Cortex of kidney (tissue), 1 donor: ENCODE data around the gene COL4A6.
"Not testable (repeated sequence)": the region's sequence is repeated elsewhere in the genome, so short reads cannot be mapped to it uniquely, and the experiment has no call there.

ENCODE experiments used
- DNase-seq: peaks from one replicate; lab custom pipeline; 2025; lab: John Stamatoyannopoulos, UW

COL4A6 gene

GRCh38 chrX:108438110-108438623, at the start of gene COL4A6:
Gene COL4A6 (minus strand): TSS chrX:108438422. CDS start chrX:108438196, 226 bp downstream.
- no peak for DNase-seq

GRCh38 chrX:108485960-108486359, 47.7 kb upstream of the COL4A6 start:
- DNase-seq = no peak

DNA sequence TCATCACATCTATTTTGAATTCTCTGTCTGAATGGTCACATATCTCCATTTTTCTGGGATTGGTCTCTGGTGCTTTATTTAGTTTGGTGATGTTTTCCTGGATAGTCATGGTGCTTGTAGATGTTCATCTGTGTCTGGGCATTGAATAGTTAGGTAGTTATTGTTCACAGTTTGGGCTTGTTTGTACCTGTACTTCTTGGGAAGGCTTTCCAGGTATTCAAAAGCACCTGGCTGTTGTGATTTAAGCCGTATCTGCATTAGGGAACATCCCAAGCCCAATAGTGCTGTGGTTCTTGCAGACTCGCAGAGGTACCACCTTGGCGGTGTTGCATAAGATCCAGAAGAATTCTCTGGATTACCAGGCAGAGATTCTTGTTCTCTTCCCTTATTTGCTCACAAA, 46.0 kb upstream of the COL4A6 start:
- no peak for DNase-seq

GRCh38 chrX:108481528-108481927, 43.3 kb upstream of the COL4A6 start:
- not testable (repeated sequence) for DNase-seq

DNA sequence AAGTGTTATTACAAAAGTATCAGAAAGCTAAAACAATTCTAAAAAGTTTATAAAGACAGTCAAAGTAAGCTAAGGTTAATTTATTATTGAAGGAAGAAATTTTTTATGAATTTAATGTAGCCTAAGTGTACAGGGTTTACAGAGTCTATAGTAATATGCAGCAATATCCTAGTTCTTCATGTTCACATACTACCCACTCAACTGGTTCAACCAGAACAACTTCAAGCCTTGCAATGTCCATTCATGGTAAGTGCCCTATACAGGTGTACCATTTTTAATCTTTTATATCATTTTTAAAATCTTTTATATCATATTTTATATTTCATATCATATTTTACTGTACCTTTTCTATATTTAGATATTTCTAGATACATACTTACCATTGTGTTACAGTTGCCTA, 35.8 kb upstream of the COL4A6 start:
- no peak for DNase-seq

DNA sequence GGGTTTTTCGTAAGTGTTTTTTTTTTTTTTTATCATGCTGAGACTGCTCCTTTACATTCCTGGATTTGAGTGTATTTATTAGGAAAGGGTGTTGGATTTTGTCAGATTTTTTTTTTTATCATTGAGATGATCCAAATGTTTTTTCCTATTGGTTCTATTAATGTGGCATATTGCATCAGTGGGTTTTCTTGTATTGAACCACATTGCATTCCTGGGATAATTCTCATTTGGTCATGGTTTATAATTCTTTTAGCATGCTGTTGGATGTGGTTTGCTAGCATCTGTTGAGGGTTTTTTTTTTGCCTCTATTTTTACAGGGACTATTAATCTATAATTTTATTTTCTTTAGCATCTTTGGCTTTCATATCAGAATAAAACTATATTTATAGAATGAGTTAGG, 30.3 kb upstream of the COL4A6 start:
- DNase-seq = no peak

- DNase-seq = no peak
Measured at GRCh38 chrX:108464604-108465003, 26.4 kb upstream of the COL4A6 start.

- no peak for DNase-seq
Measured at GRCh38 chrX:108456971-108457477, 18.8 kb upstream of the COL4A6 start.

- DNase-seq = no peak
Measured at GRCh38 chrX:108453841-108454240, 15.6 kb upstream of the COL4A6 start.

GRCh38 chrX:108447303-108447702, 9.1 kb upstream of the COL4A6 start:
- DNase-seq = no peak

- DNase-seq = no peak
Measured at GRCh38 chrX:108442901-108443464, 4.8 kb upstream of the COL4A6 start.

- no peak for DNase-seq
Measured at GRCh38 chrX:108439961-108440696, 1.9 kb upstream of the COL4A6 start.

DNA sequence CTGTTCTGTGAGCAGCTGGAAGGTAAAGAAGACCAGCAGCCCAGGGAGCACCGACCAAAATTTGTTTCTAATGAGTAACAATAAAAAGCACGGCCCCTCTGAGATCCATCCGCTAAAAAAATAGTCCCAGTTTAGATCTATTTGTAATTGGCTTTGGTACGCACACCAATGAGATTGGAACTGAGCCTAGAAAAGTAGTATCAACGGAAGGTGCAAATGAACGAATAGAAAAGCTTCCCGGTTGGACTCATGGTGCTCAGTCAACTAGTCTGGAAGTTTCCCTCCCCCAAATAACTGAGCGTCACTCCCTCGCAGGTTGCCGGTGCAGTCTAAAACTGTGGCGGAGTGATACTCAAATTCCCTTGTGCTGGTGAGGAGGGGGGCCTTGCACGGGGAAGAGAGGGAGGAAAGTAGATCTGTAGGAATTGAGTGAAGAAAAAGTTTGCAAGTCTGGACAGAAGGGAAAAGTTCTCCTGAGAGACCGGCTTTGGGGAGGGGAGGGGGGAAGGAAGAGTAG, 1.3 kb upstream of the COL4A6 start, which contains the start of gene COL4A5:
TSS of gene COL4A5 (plus strand) at position 413 of the 517 bp plus-strand sequence. CDS start 288 bp downstream, outside the sequence.
- no peak for DNase-seq

GRCh38 chrX:108437349-108438109, 693 bp downstream of the COL4A6 start:
- DNase-seq = no peak

DNA sequence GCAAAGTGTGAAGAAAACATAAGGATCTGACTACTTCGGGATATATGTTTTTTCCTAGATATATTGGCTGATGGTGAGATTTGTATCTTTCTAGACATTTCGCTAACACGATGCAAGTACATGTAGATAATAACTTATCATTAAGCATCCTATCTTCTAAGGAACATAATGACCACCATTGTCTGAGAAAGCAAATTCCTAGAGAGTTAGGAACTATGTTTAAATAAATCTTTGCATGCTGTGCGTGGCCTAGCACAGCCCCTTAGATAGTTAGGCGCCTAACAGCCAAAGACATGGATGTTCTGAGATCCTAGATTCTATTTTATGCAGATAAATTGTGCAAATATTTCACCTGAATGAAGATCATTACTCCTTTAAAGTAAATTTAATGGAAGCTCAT, 3.0 kb downstream of the COL4A6 start:
- DNase-seq = no peak

- no peak for DNase-seq
Measured at GRCh38 chrX:108426262-108426661, 12.0 kb downstream of the COL4A6 start.

DNA sequence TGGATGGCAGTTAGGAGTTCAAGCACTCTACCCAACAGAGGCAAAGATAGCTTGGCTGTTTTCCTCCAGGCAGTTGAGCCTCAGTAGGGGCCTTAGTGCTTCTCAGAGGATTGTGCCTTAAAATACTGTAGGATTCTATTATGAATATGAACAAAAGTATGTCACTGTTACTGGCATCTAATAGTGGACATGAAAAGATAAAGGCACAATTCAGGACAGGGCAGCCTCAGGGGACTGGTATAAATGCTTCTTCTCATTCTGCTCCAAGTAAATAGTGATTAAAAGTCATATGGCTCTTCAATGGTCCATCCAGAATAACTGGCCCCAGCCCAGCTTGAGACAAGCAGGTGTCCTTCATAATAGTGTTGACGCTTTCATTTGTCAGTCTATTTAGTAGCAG, 17.7 kb downstream of the COL4A6 start:
- DNase-seq = no peak

DNA sequence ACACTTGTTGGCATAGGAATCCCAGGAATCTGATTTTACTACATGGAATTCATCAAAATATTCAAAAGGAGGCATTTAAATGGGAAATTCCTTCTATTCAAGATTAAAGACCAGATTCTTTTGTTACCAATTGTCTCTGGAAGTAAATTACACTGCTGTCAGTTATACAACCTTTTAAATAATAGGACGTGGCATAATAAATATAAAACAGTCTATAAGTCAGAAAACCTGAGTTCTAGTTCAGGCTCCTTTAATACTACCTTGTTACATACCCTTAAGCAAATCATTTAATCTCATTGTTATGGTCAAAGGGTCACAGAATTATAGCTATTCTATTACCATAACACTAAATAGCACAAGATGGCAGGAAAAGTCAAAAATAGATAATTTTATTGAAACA, 18.8 kb downstream of the COL4A6 start:
- no peak for DNase-seq

DNA sequence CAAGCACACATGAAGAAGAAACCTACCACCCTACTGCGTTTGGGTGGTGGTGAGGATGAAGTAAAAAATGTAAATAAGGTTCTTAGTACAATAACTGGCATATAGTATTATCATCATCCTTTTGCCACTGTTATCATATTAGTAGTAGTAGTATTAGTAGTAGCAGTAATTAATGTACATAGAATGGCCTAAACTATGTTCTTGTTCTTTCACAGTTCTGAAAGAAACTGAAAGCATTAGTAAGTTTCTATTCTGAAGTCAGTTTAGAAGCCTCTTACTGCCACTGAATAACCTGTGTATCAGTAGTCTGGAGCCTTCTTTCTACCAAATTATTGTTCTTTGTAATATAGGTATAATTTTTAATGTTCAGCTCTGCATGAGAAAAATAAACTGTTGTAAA, 21.0 kb downstream of the COL4A6 start:
- DNase-seq = no peak

GRCh38 chrX:108415891-108416290, 22.3 kb downstream of the COL4A6 start:
- DNase-seq = no peak

DNA sequence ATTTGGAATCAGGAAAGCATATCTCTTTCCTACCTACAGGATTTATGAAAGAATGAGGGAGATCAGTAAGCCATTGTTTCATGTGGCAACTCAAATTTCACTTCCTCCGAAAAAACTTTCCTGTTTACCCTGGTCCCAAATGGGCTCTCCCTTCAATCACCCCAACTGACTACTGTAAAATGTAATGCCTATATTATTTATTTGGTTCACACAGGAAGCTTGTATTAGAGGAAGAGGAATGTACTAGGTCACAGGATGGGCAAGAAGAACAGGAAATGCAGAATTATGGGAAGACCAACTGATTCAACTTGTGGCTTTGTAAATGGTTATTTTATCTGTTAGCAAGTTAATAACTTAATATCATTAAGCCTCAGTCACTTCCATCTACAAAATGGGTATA, 23.1 kb downstream of the COL4A6 start:
- DNase-seq = no peak

DNA sequence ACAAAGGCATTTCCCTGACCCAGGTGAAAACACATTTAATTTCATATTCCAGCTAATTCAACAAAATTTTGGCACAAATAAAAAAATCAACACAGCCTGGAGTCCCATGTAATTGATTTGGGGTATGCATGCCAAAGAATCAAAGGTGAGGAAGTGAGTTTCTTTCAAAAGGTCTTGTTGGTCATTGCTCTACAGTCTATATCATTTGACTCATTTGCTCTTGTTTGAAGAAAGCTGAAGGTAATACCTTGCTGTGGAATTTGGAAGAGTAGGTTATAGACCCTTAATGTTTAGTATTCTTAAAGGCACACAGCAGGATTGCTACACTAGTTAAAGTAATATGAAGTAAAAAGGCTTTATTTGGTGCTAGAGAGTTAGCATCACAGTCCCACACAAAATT, 25.4 kb downstream of the COL4A6 start:
- no peak for DNase-seq
